Spinal cord (tissue), 10 donors: ENCODE measurements around the gene FBLN7. TPM values are rescaled to one million over a fixed set of nuclear protein-coding genes. Genes with fewer than 3 reads are reported as not detected.

ENCODE experiments used
- DNase-seq, 6 donors: peaks; one replicate each; pipeline versions ENCODE4 v3.0.0 to v3.0.0-alpha.2; 2013 to 2015; ENCODE audit warnings: low spot score in 6 of 6, low read depth in 4 of 6
- H3K27ac ChIP-seq: one replicate; pipeline ENCODE4 v1.5.1; 2013; ENCODE audit warnings: low read depth, low read length, control low read depth
- H3K27me3 ChIP-seq: one replicate; pipeline ENCODE4 v1.6.1; 2013; ENCODE audit warnings: low read length; ENCODE audit not compliant: control insufficient read depth, insufficient read depth
- H3K36me3 ChIP-seq: one replicate; pipeline ENCODE4 v1.6.1; 2013; ENCODE audit warnings: low read length; ENCODE audit not compliant: control insufficient read depth, insufficient read depth
- H3K4me1 ChIP-seq: one replicate; pipeline ENCODE4 v1.6.1; 2013; ENCODE audit warnings: low read length; ENCODE audit not compliant: control insufficient read depth, insufficient read depth
- H3K4me3 ChIP-seq: one replicate; pipeline ENCODE4 v1.5.1; 2013; ENCODE audit warnings: low read depth, low read length, control low read depth
- H3K9me3 ChIP-seq: one replicate; pipeline ENCODE4 v1.6.1; 2013; ENCODE audit warnings: low read length; ENCODE audit not compliant: control insufficient read depth, insufficient read depth
- WGBS: methylation state at CpG from one replicate; pipeline ENCODE4 v1.1.5; 2013; ENCODE audit warnings: missing lambda C conversion rate; ENCODE audit not compliant: insufficient coverage; 5-methylcytosine and 5-hydroxymethylcytosine counted together
- long read RNA-seq, 4 donors: transcript quantifications; one replicate each; lab custom pipeline, GENCODE V29; 2026
- polyA plus RNA-seq, 2 donors: library from polyadenylated mRNA; unstranded; fragments of 120-200 nt; gene quantifications; one replicate each; pipeline ENCODE4 v1.2.1, GENCODE V29; 2013; ENCODE audit not compliant: insufficient read length in 2 of 2
- total RNA-seq, 2 donors: library from RNA; depleted of rRNA in 1 of 2; stranded (reverse); fragments of 120-200 nt in 1 of 2; fragments of >200 nt in 1 of 2; gene quantifications; one replicate each; pipeline versions ENCODE4 v1.2.3 to v1.2.4, GENCODE V29; 2013 to 2014
- donor health status: healthy.

The FBLN7 gene
- total RNA-seq (1 to 10 TPM; 3.2 to 6.0 TPM), polyA plus RNA-seq (10 to 100 TPM; 10.6 to 12.7 TPM)
- long read RNA-seq, donor 1, partial matches to known transcripts: 0 of 2 reads
- long read RNA-seq, donor 1, other reads (novel, unspliced or antisense): 0 of 2 reads
- long read RNA-seq, donor 2: 0 reads
- long read RNA-seq, donor 3, partial matches to known transcripts: 0 of 2 reads
- long read RNA-seq, donor 3, other reads (novel, unspliced or antisense): 0 of 2 reads
- long read RNA-seq, donor 4, partial matches to known transcripts: 0 of 2 reads
- long read RNA-seq, donor 4, other reads (novel, unspliced or antisense): 0 of 2 reads

GRCh38 chr2:112138159-112139032 lies at the start of gene FBLN7:
Gene FBLN7, plus strand, starts transcription at chr2:112138385. Its CDS starts 271 bp downstream, at chr2:112138656.
- Histone ChIP-seq H3K27me3 (peaks cover 6% of the 10 kb centered on the region), H3K4me3 (peak within 1 kb of the TSS; percentile 45), H3K36me3 (no peaks in the 10 kb centered on the region), H3K9me3 (no peaks in the 10 kb centered on the region), H3K4me1 (peaks cover 23% of the 10 kb centered on the region), H3K27ac (no peak within 1 kb of the TSS)
- peak in 2 of 6 donors; percentile 44 to 47 for DNase-seq
- WGBS: under 1% methylated on average over 70 of the region's 84 CpGs

GRCh38 chr2:112089375-112089774 lies 48.8 kb upstream of the FBLN7 start:
- Histone ChIP-seq H3K4me1 (no peaks in the 10 kb centered on the region), H3K4me3 (no peak overlapping the region), H3K36me3 (peaks cover 25% of the 10 kb centered on the region), H3K27ac (no peak overlapping the region), H3K9me3 (no peaks in the 10 kb centered on the region), H3K27me3 (no peaks in the 10 kb centered on the region)
- no CpG with 5 or more reads among the region's 5 CpGs for WGBS
- no peak for DNase-seq

- Histone ChIP-seq H3K27ac (no peak overlapping the region), H3K9me3 (no peaks in the 10 kb centered on the region), H3K27me3 (no peaks in the 10 kb centered on the region), H3K4me1 (no peaks in the 10 kb centered on the region), H3K4me3 (no peak overlapping the region), H3K36me3 (peaks cover 16% of the 10 kb centered on the region)
- 97% methylated on average over 6 of the region's 6 CpGs for WGBS
- no peak for DNase-seq
These were observed 45.7 kb upstream of the FBLN7 start for GRCh38 chr2:112092286-112093041.

- Histone ChIP-seq H3K9me3 (no peaks in the 10 kb centered on the region), H3K36me3 (peaks cover 11% of the 10 kb centered on the region), H3K27me3 (no peaks in the 10 kb centered on the region), H3K4me3 (no peak overlapping the region), H3K4me1 (no peaks in the 10 kb centered on the region), H3K27ac (no peak overlapping the region)
- DNase-seq: no peak
- no CpG with 5 or more reads among the region's 1 CpG for WGBS
These were observed 45.0 kb upstream of the FBLN7 start for GRCh38 chr2:112093216-112093615.

GRCh38 chr2:112095681-112096080 lies 42.5 kb upstream of the FBLN7 start:
- no peak overlapping the region for H3K27ac ChIP-seq
- H3K4me1 ChIP-seq: no peaks in the 10 kb centered on the region
- no peak for DNase-seq
- peaks cover 6% of the 10 kb centered on the region for H3K36me3 ChIP-seq
- no peak overlapping the region for H3K4me3 ChIP-seq
- H3K27me3 ChIP-seq: no peaks in the 10 kb centered on the region
- no peaks in the 10 kb centered on the region for H3K9me3 ChIP-seq
- 88% methylated on average over 1 of the region's 1 CpG for WGBS

GRCh38 chr2:112096098-112096497 lies 42.1 kb upstream of the FBLN7 start:
- Histone ChIP-seq H3K36me3 (peaks cover 6% of the 10 kb centered on the region), H3K27me3 (no peaks in the 10 kb centered on the region), H3K4me1 (no peaks in the 10 kb centered on the region), H3K9me3 (no peaks in the 10 kb centered on the region), H3K4me3 (no peak overlapping the region), H3K27ac (no peak overlapping the region)
- no peak for DNase-seq
- 73% methylated on average over 8 of the region's 10 CpGs for WGBS

- no peak overlapping the region for H3K27ac ChIP-seq
- H3K9me3 ChIP-seq: no peaks in the 10 kb centered on the region
- no peaks in the 10 kb centered on the region for H3K4me1 ChIP-seq
- H3K27me3 ChIP-seq: no peaks in the 10 kb centered on the region
- no CpG with 5 or more reads among the region's 1 CpG for WGBS
- no peak for DNase-seq
- no peaks in the 10 kb centered on the region for H3K36me3 ChIP-seq
- H3K4me3 ChIP-seq: no peak overlapping the region
These were observed 29.9 kb upstream of the FBLN7 start for GRCh38 chr2:112108178-112108832.

- no peaks in the 10 kb centered on the region for H3K27me3 ChIP-seq
- no peaks in the 10 kb centered on the region for H3K4me1 ChIP-seq
- H3K36me3 ChIP-seq: no peaks in the 10 kb centered on the region
- DNase-seq: no peak
- no peaks in the 10 kb centered on the region for H3K9me3 ChIP-seq
- H3K4me3 ChIP-seq: no peak overlapping the region
- H3K27ac ChIP-seq: no peak overlapping the region
These were observed 28.9 kb upstream of the FBLN7 start for GRCh38 chr2:112109278-112109677.

GRCh38 chr2:112110966-112111365 lies 27.2 kb upstream of the FBLN7 start:
- Histone ChIP-seq H3K36me3 (no peaks in the 10 kb centered on the region), H3K4me1 (no peaks in the 10 kb centered on the region), H3K27ac (no peak overlapping the region), H3K4me3 (no peak overlapping the region), H3K9me3 (no peaks in the 10 kb centered on the region), H3K27me3 (no peaks in the 10 kb centered on the region)
- no CpG with 5 or more reads among the region's 1 CpG for WGBS
- DNase-seq: no peak
